NCI-H524 (cell line): ENCODE measurements around the gene SPEM1.

Experiments used
- DNase-seq, 2 experiments: peaks; one replicate each; lab custom pipeline; 2025; lab: John Stamatoyannopoulos, UW

SPEM1 gene

GRCh38 chr17:7419819-7420610 is at the start of gene SPEM1:
Gene SPEM1, plus strand, starts transcription at chr17:7420324. Its CDS starts 61 bp downstream, at chr17:7420385.
- no peak for DNase-seq

DNA sequence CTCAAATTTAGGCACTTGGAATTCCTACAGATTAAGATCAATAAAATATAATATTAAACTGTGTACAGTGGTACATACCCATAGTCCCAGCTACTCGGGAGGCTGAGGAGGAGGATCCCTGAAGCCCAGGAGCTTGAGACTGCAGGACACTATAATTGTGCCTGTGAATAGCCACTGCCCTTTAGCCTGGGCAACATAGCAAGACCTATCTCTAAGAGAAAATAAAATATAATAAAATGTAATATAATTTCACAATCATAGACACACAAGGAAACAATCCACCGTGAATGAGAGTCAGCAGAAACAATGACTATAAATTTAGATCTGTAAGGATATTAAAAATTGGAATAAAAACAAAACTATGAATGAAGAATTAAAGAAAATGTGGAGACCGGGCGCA is 49.3 kb upstream of the SPEM1 start:
- DNase-seq = no peak

GRCh38 chr17:7374353-7374752 is 45.8 kb upstream of the SPEM1 start:
- DNase-seq = no peak

- no peak for DNase-seq
Observed at GRCh38 chr17:7379134-7379533, 41.0 kb upstream of the SPEM1 start.

- no peak for DNase-seq
Observed at GRCh38 chr17:7380321-7380720, 39.8 kb upstream of the SPEM1 start.

GRCh38 chr17:7380855-7381683 is 39.1 kb upstream of the SPEM1 start, which contains the start of gene TNK1:
Gene TNK1, plus strand, starts transcription at chr17:7381089. Its CDS starts 1,838 bp downstream, at chr17:7382927.
- no peak for DNase-seq

- no peak for DNase-seq
Observed at GRCh38 chr17:7382901-7383300, 37.2 kb upstream of the SPEM1 start.

- no peak for DNase-seq
Observed at GRCh38 chr17:7383371-7383741, 36.8 kb upstream of the SPEM1 start.

DNA sequence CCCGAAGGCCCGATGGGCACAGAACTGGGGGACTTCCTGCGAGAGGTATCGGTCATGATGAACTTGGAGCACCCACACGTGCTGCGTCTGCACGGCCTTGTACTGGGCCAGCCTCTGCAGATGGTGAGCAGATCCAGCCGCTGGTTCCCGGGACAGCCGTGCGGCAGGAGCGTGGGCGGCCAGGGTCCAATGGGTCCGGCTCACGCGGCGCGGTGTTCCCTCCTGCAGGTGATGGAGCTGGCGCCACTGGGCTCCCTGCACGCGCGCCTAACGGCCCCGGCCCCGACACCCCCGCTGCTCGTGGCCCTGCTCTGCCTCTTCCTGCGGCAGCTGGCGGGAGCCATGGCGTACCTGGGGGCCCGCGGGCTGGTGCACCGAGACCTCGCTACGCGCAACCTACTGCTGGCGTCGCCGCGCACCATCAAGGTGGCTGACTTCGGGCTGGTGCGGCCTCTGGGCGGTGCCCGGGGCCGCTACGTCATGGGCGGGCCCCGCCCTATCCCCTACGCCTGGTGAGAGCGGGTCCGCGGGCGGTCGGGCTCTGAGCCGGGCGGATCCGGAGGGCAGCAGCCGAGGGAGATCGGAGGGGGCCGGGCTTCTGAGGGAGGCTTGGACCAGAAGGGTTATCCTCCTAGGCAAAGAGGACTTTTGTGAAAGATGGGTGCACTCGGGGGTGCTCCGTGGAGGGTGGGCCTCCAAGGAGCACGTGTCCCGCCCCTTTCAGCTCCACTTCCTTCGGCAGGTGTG is 36.2 kb upstream of the SPEM1 start:
- DNase-seq = no peak

GRCh38 chr17:7384489-7385081 is 35.5 kb upstream of the SPEM1 start:
- no peak for DNase-seq

- no peak for DNase-seq
Observed at GRCh38 chr17:7388856-7389255, 31.3 kb upstream of the SPEM1 start.

GRCh38 chr17:7389924-7390910 is 29.9 kb upstream of the SPEM1 start:
- DNase-seq = no peak

GRCh38 chr17:7391307-7391706 is 28.8 kb upstream of the SPEM1 start:
- DNase-seq = no peak

DNA sequence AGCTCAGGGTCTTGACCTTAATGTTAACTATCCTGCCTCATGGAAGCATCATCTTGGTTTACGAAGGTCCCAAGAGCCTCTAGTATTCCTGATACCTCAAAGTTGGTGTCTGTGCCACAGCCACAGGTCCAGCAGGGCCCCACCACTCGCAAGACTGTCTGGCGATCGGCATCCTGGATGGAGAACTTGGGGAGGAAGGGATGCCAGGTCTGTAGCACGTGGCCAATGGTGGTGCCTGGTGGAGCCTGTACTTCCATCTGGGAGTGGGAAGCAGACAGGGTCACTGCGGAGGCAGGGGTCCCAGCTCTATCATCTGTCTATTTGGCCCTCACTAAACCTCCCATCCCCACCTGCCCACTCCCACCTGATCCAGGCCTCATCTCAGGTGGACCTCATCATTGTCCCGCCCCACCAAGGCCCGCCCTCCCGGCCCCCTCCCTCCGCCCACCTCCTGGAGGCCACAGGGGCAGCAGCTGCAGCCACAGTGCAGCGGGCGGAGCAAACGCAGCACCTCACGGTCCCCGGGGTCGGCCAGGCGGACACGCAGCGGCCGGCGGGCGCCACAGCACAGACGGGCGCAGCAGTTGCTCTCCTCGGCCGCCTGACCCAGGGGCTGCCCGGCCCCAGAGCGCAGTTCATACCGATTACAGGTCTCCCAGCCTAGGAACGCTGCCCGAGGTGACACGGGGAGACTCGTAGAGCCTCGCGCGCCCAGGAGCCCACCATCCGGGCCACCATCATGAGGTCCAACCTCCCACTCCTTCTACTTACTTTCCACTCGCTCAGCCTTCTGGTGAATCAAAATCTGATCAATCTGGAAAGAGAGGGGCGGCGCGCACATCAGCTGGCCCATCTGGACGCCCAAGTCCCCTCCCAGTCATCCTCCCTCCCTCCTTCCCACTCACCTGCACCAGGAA is 27.2 kb upstream of the SPEM1 start:
- no peak for DNase-seq

- DNase-seq = peak in 1 of 2 experiments; percentile 29
Observed at GRCh38 chr17:7393613-7394451, 26.3 kb upstream of the SPEM1 start.

GRCh38 chr17:7394452-7395191 is 25.5 kb upstream of the SPEM1 start, which contains the start of gene PLSCR3:
Gene PLSCR3, minus strand, starts transcription at chr17:7394525. Its CDS starts 415 bp downstream, at chr17:7394110.
- peak in 1 of 2 experiments; percentile 58 for DNase-seq

DNA sequence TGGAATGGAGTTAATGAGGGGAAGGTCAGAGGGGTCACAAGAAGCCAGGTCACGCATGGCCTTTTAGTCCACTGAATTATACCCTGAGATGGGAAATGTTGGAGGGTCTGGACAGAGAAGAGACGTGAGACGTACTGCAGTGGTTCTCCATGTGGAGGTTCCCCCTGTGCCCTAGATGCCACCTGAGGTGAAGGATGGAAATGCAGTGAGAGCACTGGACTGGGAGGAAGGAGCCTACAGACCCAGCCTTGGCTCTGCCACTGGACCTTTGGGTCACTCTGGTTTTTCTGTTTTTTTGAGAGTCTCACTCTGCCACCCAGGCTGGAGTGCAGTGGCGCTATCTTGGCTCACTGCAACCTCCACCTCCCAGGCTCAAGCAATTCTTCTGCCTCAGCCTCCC is 24.0 kb upstream of the SPEM1 start:
- DNase-seq = no peak

GRCh38 chr17:7398612-7399011 is 21.5 kb upstream of the SPEM1 start:
- no peak for DNase-seq
